ENCODE data around the gene CIC.
A peak's percentile ranks its signal among the peaks of the same experiment; 100 is the strongest.

The CIC gene

GRCh38 chr19:42244347-42245220 lies 24.5 kb upstream of the CIC start:
- peak; percentile 96 for DNase-seq

GRCh38 chr19:42245231-42245630 lies 23.8 kb upstream of the CIC start:
- DNase-seq: no peak

- no peak for DNase-seq
These were observed 22.7 kb upstream of the CIC start for GRCh38 chr19:42246143-42246921.

- no peak for DNase-seq
These were observed 22.0 kb upstream of the CIC start for GRCh38 chr19:42246922-42247639.

GRCh38 chr19:42247640-42248199 lies 21.3 kb upstream of the CIC start:
- no peak for DNase-seq

- DNase-seq: no peak
These were observed 20.5 kb upstream of the CIC start for GRCh38 chr19:42248270-42249148.

- no peak for DNase-seq
These were observed 19.8 kb upstream of the CIC start for GRCh38 chr19:42249149-42249750.

- no peak for DNase-seq
These were observed 19.3 kb upstream of the CIC start for GRCh38 chr19:42249769-42250168.

- DNase-seq: no peak
These were observed 18.8 kb upstream of the CIC start for GRCh38 chr19:42250183-42250665.

- DNase-seq: peak; percentile 41
These were observed 18.2 kb upstream of the CIC start for GRCh38 chr19:42250666-42251531.

GRCh38 chr19:42251572-42252358 lies 17.3 kb upstream of the CIC start:
- DNase-seq: no peak

GRCh38 chr19:42252365-42253244 lies 16.4 kb upstream of the CIC start:
- peak; percentile 36 for DNase-seq

- DNase-seq: no peak
These were observed 15.6 kb upstream of the CIC start for GRCh38 chr19:42253245-42254088.

- DNase-seq: peak; percentile 76
These were observed 14.8 kb upstream of the CIC start for GRCh38 chr19:42254089-42254849.

GRCh38 chr19:42254850-42255765 lies 13.9 kb upstream of the CIC start, which contains the start of gene ERF:
TSS of gene ERF (minus strand) at chr19:42255128. CDS start at chr19:42254999, 129 bp downstream.
- peak; percentile 97 for DNase-seq

Data from suppressor macrophage treated with lipopolysaccharide for 4 hours (primary cell).